MM.1S (cell line): ENCODE results near the gene CCKAR.

ENCODE experiments used
- CTCF ChIP-seq: fragments of 300-600 bp; sonication (generic); IDR thresholded peaks from 2 replicates; pipeline ENCODE4 v1.5.1; 2016; ENCODE audit warnings: antibody characterized with exemption, low read length, mixed read lengths
- EZH2 ChIP-seq: fragments of 300-600 bp; sonication (generic); optimal IDR thresholded peaks from 2 replicates; pipeline ENCODE3; 2017; ENCODE audit warnings: low read depth, mild to moderate bottlenecking, antibody characterized with exemption, low read length, mixed read lengths

GRCh38 chr4:26489101-26489985 lies 941 bp downstream of the CCKAR start:
- TF ChIP-seq CTCF (no peak), EZH2 (no peak)
